Thyroid gland (tissue), 4 donors: ENCODE data around the gene SCARB1.

ENCODE experiments used
- CTCF ChIP-seq, 6 experiments: fragments of 200-600 bp in 3 of 6; fragments of 450-650 bp in 3 of 6; sonication (generic) in 3 of 6; IDR thresholded peaks; one replicate each; pipeline ENCODE4 v1.5.1; 2016 to 2019; ENCODE audit warnings: antibody characterized with exemption in 6 of 6, mild to moderate bottlenecking in 2 of 6, inconsistent platforms in 1 of 6, moderate library complexity in 1 of 6
- POLR2A ChIP-seq, 2 donors: fragments of 450-650 bp; IDR thresholded peaks; one replicate each; pipeline ENCODE4 v1.6.1; 2017; ENCODE audit warnings: antibody characterized with exemption in 2 of 2, mild to moderate bottlenecking in 2 of 2, moderate library complexity in 1 of 2

DNA sequence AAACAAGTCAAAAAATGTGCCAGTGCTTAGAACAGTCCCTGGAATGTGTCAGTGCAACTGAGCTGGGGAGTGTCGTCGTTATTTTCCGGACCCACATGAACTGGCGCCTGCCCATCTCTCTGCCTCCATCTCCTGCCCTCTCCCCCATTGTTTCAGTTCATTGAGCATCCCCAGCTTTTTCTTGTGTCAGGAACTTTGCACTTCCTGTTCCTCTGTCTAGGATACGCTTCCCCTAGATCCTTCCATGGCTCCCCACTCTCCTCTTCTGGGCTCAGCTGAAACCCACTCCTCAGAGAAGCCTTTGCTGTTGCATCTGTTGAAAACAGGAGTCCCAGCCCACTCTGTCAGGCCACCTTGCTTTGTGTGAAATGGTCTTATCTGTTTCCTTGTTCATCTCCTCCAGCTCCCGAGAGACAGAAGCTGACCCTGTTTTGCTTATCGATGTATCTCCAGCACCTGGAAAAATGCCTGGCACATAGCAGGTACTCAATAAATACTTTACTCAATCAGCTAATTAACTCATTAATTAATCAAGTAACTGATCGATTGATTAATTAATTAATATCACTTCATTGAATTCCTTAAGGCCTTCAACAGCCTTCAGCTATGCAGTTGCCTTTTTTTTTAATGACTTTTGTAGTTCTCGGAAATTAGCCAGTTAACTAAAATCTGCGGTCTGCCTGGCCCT lies 2.7 kb upstream of the SCARB1 start:
- TF ChIP-seq POLR2A (IDR thresholded peaks at IDR 0.05) (no peak), CTCF (IDR thresholded peaks at IDR 0.05) (no peak)
